Mammary epithelial cell (primary cell): Measurements from ENCODE around the gene FTCDNL1.

ENCODE experiments used
- EZH2 ChIP-seq: IDR thresholded peaks from 2 replicates; pipeline ENCODE4 v1.6.1; 2012; ENCODE audit warnings: low read length, inconsistent platforms, borderline replicate concordance
- TF ChIP-seq, protein P1 (sequence below), 2 donors: IDR thresholded peaks in 1 of 2; conservative IDR thresholded peaks in 1 of 2; 2 replicates each; pipeline ENCODE4 v1.5.1; 2011 to 2012; ENCODE audit warnings: inconsistent platforms in 2 of 2, low read length in 2 of 2, mild to moderate bottlenecking in 2 of 2, control low read depth in 1 of 2, low read depth in 1 of 2; ENCODE audit not compliant: insufficient read depth in 1 of 2; ENCODE audit errors: extremely low read depth in 1 of 2

GRCh38 chr2:199727306-199727705 lies 123.7 kb downstream of the FTCDNL1 start:
- TF ChIP-seq, protein P1, sequence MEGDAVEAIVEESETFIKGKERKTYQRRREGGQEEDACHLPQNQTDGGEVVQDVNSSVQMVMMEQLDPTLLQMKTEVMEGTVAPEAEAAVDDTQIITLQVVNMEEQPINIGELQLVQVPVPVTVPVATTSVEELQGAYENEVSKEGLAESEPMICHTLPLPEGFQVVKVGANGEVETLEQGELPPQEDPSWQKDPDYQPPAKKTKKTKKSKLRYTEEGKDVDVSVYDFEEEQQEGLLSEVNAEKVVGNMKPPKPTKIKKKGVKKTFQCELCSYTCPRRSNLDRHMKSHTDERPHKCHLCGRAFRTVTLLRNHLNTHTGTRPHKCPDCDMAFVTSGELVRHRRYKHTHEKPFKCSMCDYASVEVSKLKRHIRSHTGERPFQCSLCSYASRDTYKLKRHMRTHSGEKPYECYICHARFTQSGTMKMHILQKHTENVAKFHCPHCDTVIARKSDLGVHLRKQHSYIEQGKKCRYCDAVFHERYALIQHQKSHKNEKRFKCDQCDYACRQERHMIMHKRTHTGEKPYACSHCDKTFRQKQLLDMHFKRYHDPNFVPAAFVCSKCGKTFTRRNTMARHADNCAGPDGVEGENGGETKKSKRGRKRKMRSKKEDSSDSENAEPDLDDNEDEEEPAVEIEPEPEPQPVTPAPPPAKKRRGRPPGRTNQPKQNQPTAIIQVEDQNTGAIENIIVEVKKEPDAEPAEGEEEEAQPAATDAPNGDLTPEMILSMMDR (conservative IDR thresholded peaks at IDR 0.05 in 1 of 2, IDR thresholded peaks at IDR 0.05 in 1 of 2; ENCODE audit: extremely low read depth in 1 of 2, insufficient read depth in 1 of 2, low read depth in 1 of 2, low read length in 2 of 2) = no peak
- TF ChIP-seq EZH2 = no peak
